WTC11 (cell line): ENCODE results near the gene FERMT3. TPM values are rescaled to one million over a fixed set of nuclear protein-coding genes. Genes with fewer than 3 reads are reported as not detected.

ENCODE experiments used
- ATAC-seq: fragments of 200-7000 bp; cut with Tn5 transposase; 2 replicates; pipeline ENCODE4 v1.10.0; 2021; ENCODE audit warnings: mild to moderate bottlenecking, moderate library complexity
- CTCF ChIA-PET: fragments of 300-600 bp; sonication (Branson Sonifier 250); formaldehyde crosslinking; loops from one replicate; lab custom pipeline; 2021; ENCODE audit warnings: antibody characterized with exemption; lab: Charles Lee
- POLR2A ChIA-PET: fragments of 350-600 bp; sonication (Branson Sonifier 250); formaldehyde crosslinking; loops from one replicate; lab custom pipeline; 2021; ENCODE audit warnings: antibody characterized with exemption; lab: Charles Lee
- DNase-seq: peaks from one replicate; pipeline ENCODE4 v3.0.0; 2021; ENCODE audit warnings: low spot score
- H3K27ac Mint-ChIP-seq: 2 replicates; pipeline ENCODE4 v1.8.0; 2021; ENCODE audit warnings: mixed read lengths
- H3K27me3 Mint-ChIP-seq: 2 replicates; pipeline ENCODE4 v1.8.0; 2021; ENCODE audit warnings: low read depth, mild to moderate bottlenecking, moderate library complexity, mixed read lengths
- H3K36me3 Mint-ChIP-seq: 2 replicates; pipeline ENCODE4 v1.8.0; 2021; ENCODE audit warnings: mixed read lengths
- H3K4me1 Mint-ChIP-seq: 2 replicates; pipeline ENCODE4 v1.8.0; 2022; ENCODE audit warnings: mixed read lengths
- H3K4me3 Mint-ChIP-seq: 2 replicates; pipeline ENCODE4 v1.8.0; 2021; ENCODE audit warnings: mild to moderate bottlenecking, moderate library complexity, mixed read lengths
- H3K9me3 Mint-ChIP-seq: 2 replicates; pipeline ENCODE4 v1.8.0; 2021; ENCODE audit warnings: mixed read lengths
- CBFB ChIP-seq: sonication (generic); formaldehyde crosslinking; IDR thresholded peaks from 2 replicates; pipeline ENCODE4 v1.8.1; 2022; ENCODE audit warnings: mild to moderate bottlenecking, low read depth, missing genetic modification reagents
- CREM ChIP-seq: sonication (generic); formaldehyde crosslinking; IDR thresholded peaks from 2 replicates; pipeline ENCODE4 v1.8.1; 2022; ENCODE audit warnings: mild to moderate bottlenecking, missing genetic modification reagents, moderate library complexity
- GRHL2 ChIP-seq: fragments of 250-450 bp; sonication (Bioruptor Pico); IDR thresholded peaks from 2 replicates; pipeline ENCODE4 v1.8.0; 2022; ENCODE audit warnings: mild to moderate bottlenecking, moderate library complexity; ENCODE audit not compliant: insufficient replicate concordance, severe bottlenecking
- JUN ChIP-seq: sonication (generic); formaldehyde crosslinking; IDR thresholded peaks from 2 replicates; pipeline ENCODE4 v1.8.0; 2023; ENCODE audit warnings: mild to moderate bottlenecking, missing genetic modification reagents
- SMAD4 ChIP-seq: sonication (generic); formaldehyde crosslinking; IDR thresholded peaks from 2 replicates; pipeline ENCODE4 v1.8.0; 2022; ENCODE audit warnings: mild to moderate bottlenecking, missing genetic modification reagents
- TCF7 ChIP-seq: sonication (generic); formaldehyde crosslinking; IDR thresholded peaks from 2 replicates; pipeline ENCODE4 v1.8.0; 2022; ENCODE audit warnings: mild to moderate bottlenecking, low read depth, missing genetic modification reagents, moderate library complexity
- TP53 ChIP-seq: sonication (generic); formaldehyde crosslinking; IDR thresholded peaks from 2 replicates; pipeline ENCODE4 v1.8.1; 2023; ENCODE audit warnings: mild to moderate bottlenecking, missing genetic modification reagents
- ZNF219 ChIP-seq: sonication (generic); formaldehyde crosslinking; IDR thresholded peaks from 2 replicates; pipeline ENCODE4 v1.8.0; 2023; ENCODE audit warnings: missing genetic modification reagents, mild to moderate bottlenecking, borderline replicate concordance
- ZNF232 ChIP-seq: sonication (generic); formaldehyde crosslinking; IDR thresholded peaks from 2 replicates; pipeline ENCODE4 v1.8.0; 2022; ENCODE audit warnings: mild to moderate bottlenecking, missing genetic modification reagents
- ZNF416 ChIP-seq: fragments of 250-450 bp; sonication (Bioruptor Pico); IDR thresholded peaks from 2 replicates; pipeline ENCODE4 v1.9.0; 2021; ENCODE audit warnings: mild to moderate bottlenecking, inconsistent platforms
- ZNF671 ChIP-seq: fragments of 250-450 bp; sonication (Bioruptor Pico); IDR thresholded peaks from 2 replicates; pipeline ENCODE4 v1.8.0; 2021; ENCODE audit warnings: mild to moderate bottlenecking
- total RNA-seq: library from RNA; stranded (reverse); gene quantifications from 3 replicates; pipeline ENCODE4 v1.2.3, GENCODE V29; 2021
- TF ChIP-seq, protein P1 (sequence below): sonication (generic); formaldehyde crosslinking; IDR thresholded peaks from 2 replicates; pipeline ENCODE4 v1.8.0; 2022; ENCODE audit warnings: missing genetic modification reagents
- TF ChIP-seq, protein P2 (sequence below): fragments of 200-600 bp; IDR thresholded peaks from 2 replicates; pipeline ENCODE4 v1.8.0; 2022; ENCODE audit warnings: antibody characterized with exemption
- TF ChIP-seq, protein P3 (sequence below): sonication (generic); formaldehyde crosslinking; IDR thresholded peaks from 2 replicates; pipeline ENCODE4 v1.8.1; 2023; ENCODE audit warnings: mild to moderate bottlenecking, missing genetic modification reagents, moderate library complexity
- TF ChIP-seq, protein P4 (sequence below): fragments of 250-450 bp; sonication (Bioruptor Pico); IDR thresholded peaks from 2 replicates; pipeline ENCODE4 v1.9.0; 2021; ENCODE audit warnings: mild to moderate bottlenecking
- TF ChIP-seq, protein P5 (sequence below): sonication (generic); formaldehyde crosslinking; IDR thresholded peaks from 2 replicates; pipeline ENCODE4 v1.8.0; 2023; ENCODE audit warnings: missing genetic modification reagents
- TF ChIP-seq, protein P6 (sequence below): sonication (generic); formaldehyde crosslinking; IDR thresholded peaks from 2 replicates; pipeline ENCODE4 v1.8.1; 2022; ENCODE audit warnings: low read depth, missing genetic modification reagents, borderline replicate concordance
- TF ChIP-seq, protein P7 (sequence below): sonication (generic); formaldehyde crosslinking; IDR thresholded peaks from 2 replicates; pipeline ENCODE4 v1.8.1; 2023; ENCODE audit warnings: mild to moderate bottlenecking, missing genetic modification reagents
- TF ChIP-seq, protein P8 (sequence below): fragments of 250-450 bp; sonication (Bioruptor Pico); IDR thresholded peaks from 2 replicates; pipeline ENCODE4 v1.9.0; 2021; ENCODE audit warnings: mild to moderate bottlenecking

The FERMT3 gene
- total RNA-seq, 1 experiment from 2014 or later = 3.8 TPM

DNA sequence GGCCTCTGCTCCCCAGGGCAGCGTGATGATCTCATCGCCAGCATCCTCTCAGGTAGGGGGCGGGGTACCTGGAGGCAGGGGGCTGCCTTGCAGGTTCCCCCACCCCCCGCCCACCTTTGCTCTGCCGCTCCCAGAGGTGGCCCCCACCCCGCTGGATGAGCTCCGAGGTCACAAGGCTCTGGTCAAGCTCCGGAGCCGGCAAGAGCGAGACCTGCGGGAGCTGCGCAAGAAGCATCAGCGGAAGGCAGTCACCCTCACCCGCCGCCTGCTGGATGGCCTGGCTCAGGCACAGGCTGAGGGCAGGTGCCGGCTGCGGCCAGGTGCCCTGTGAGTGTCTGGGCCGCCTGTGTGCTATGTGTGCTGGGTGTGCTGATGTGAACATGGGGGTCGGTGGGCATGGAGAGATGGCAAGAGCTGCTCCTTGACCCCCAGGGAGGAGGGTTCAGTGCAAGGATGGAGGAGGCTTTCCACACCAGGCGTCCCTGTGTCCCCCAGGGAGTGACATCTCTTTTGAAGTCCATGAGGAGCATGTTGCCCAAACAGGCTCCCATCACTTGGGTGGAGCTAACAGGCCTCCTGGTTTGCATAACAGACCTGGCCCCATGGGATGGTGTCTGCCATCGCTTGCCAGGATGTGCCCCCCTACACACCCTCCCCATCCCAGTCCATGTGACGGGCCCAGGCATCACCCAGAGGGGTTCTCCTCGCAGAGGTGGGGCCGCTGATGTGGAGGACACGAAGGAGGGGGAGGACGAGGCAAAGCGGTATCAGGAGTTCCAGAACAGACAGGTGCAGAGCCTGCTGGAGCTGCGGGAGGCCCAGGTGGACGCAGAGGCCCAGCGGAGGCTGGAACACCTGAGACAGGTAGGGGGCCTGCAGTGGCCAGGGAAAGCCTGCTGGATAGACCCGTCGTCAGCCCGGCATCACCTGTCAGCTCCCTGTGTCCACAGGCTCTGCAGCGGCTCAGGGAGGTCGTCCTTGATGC is 58.9 kb downstream of the FERMT3 start (continued):
- TF ChIP-seq, protein P1, sequence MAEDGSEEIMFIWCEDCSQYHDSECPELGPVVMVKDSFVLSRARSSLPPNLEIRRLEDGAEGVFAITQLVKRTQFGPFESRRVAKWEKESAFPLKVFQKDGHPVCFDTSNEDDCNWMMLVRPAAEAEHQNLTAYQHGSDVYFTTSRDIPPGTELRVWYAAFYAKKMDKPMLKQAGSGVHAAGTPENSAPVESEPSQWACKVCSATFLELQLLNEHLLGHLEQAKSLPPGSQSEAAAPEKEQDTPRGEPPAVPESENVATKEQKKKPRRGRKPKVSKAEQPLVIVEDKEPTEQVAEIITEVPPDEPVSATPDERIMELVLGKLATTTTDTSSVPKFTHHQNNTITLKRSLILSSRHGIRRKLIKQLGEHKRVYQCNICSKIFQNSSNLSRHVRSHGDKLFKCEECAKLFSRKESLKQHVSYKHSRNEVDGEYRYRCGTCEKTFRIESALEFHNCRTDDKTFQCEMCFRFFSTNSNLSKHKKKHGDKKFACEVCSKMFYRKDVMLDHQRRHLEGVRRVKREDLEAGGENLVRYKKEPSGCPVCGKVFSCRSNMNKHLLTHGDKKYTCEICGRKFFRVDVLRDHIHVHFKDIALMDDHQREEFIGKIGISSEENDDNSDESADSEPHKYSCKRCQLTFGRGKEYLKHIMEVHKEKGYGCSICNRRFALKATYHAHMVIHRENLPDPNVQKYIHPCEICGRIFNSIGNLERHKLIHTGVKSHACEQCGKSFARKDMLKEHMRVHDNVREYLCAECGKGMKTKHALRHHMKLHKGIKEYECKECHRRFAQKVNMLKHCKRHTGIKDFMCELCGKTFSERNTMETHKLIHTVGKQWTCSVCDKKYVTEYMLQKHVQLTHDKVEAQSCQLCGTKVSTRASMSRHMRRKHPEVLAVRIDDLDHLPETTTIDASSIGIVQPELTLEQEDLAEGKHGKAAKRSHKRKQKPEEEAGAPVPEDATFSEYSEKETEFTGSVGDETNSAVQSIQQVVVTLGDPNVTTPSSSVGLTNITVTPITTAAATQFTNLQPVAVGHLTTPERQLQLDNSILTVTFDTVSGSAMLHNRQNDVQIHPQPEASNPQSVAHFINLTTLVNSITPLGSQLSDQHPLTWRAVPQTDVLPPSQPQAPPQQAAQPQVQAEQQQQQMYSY (CRISPR knock-in tag) = no peak
- TF ChIP-seq TCF7 (CRISPR knock-in tag) (no peak), ZNF219 (no peak), GRHL2 (no peak), ZNF671 (CRISPR knock-in tag) (no peak), ZNF232 (no peak)
- TF ChIP-seq, protein P2, sequence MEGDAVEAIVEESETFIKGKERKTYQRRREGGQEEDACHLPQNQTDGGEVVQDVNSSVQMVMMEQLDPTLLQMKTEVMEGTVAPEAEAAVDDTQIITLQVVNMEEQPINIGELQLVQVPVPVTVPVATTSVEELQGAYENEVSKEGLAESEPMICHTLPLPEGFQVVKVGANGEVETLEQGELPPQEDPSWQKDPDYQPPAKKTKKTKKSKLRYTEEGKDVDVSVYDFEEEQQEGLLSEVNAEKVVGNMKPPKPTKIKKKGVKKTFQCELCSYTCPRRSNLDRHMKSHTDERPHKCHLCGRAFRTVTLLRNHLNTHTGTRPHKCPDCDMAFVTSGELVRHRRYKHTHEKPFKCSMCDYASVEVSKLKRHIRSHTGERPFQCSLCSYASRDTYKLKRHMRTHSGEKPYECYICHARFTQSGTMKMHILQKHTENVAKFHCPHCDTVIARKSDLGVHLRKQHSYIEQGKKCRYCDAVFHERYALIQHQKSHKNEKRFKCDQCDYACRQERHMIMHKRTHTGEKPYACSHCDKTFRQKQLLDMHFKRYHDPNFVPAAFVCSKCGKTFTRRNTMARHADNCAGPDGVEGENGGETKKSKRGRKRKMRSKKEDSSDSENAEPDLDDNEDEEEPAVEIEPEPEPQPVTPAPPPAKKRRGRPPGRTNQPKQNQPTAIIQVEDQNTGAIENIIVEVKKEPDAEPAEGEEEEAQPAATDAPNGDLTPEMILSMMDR = no peak
- TF ChIP-seq, protein P3, sequence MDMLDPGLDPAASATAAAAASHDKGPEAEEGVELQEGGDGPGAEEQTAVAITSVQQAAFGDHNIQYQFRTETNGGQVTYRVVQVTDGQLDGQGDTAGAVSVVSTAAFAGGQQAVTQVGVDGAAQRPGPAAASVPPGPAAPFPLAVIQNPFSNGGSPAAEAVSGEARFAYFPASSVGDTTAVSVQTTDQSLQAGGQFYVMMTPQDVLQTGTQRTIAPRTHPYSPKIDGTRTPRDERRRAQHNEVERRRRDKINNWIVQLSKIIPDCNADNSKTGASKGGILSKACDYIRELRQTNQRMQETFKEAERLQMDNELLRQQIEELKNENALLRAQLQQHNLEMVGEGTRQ (CRISPR knock-in tag) = no peak
- TF ChIP-seq, protein P4, sequence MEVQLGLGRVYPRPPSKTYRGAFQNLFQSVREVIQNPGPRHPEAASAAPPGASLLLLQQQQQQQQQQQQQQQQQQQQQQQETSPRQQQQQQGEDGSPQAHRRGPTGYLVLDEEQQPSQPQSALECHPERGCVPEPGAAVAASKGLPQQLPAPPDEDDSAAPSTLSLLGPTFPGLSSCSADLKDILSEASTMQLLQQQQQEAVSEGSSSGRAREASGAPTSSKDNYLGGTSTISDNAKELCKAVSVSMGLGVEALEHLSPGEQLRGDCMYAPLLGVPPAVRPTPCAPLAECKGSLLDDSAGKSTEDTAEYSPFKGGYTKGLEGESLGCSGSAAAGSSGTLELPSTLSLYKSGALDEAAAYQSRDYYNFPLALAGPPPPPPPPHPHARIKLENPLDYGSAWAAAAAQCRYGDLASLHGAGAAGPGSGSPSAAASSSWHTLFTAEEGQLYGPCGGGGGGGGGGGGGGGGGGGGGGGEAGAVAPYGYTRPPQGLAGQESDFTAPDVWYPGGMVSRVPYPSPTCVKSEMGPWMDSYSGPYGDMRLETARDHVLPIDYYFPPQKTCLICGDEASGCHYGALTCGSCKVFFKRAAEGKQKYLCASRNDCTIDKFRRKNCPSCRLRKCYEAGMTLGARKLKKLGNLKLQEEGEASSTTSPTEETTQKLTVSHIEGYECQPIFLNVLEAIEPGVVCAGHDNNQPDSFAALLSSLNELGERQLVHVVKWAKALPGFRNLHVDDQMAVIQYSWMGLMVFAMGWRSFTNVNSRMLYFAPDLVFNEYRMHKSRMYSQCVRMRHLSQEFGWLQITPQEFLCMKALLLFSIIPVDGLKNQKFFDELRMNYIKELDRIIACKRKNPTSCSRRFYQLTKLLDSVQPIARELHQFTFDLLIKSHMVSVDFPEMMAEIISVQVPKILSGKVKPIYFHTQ (CRISPR knock-in tag) = no peak
- TF ChIP-seq, protein P5, sequence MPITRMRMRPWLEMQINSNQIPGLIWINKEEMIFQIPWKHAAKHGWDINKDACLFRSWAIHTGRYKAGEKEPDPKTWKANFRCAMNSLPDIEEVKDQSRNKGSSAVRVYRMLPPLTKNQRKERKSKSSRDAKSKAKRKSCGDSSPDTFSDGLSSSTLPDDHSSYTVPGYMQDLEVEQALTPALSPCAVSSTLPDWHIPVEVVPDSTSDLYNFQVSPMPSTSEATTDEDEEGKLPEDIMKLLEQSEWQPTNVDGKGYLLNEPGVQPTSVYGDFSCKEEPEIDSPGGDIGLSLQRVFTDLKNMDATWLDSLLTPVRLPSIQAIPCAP (CRISPR knock-in tag) = no peak
- TF ChIP-seq, protein P6, sequence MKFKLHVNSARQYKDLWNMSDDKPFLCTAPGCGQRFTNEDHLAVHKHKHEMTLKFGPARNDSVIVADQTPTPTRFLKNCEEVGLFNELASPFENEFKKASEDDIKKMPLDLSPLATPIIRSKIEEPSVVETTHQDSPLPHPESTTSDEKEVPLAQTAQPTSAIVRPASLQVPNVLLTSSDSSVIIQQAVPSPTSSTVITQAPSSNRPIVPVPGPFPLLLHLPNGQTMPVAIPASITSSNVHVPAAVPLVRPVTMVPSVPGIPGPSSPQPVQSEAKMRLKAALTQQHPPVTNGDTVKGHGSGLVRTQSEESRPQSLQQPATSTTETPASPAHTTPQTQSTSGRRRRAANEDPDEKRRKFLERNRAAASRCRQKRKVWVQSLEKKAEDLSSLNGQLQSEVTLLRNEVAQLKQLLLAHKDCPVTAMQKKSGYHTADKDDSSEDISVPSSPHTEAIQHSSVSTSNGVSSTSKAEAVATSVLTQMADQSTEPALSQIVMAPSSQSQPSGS (CRISPR knock-in tag) = no peak

DNA sequence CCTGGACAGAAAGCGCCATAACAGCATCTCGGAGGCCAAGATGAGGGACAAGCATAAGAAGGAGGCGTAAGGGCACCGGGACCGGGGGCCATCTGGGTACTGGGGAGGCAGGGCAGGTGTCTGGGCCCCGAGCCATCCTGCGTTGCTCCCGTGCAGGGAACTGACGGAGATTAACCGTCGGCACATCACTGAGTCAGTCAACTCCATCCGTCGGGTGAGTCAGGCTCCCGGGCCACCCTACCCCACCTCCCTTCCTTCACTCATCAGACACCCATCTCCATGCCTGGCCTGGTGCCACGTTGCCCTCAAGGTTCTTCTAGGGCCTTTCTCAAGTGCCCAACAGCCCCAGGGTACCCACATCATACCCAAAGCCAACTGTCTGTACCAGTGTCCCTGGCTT is 59.8 kb downstream of the FERMT3 start:
- Mint-ChIP-seq H3K36me3 (peaks cover 29% of the 10 kb centered on the region), H3K9me3 (no peaks in the 10 kb centered on the region), H3K4me3 (no peak overlapping the region), H3K4me1 (peaks cover 12% of the 10 kb centered on the region), H3K27ac (no peak overlapping the region), H3K27me3 (no peaks in the 10 kb centered on the region)
- DNase-seq (no peak), ATAC-seq (no peak)
- POLR2A ChIA-PET = interaction anchor here (1.6 kb wide), 1 partner anchor 16 kb away, joined by 4 read pairs; no protein-coding TSS in a partner anchor
- CTCF ChIA-PET = interaction anchor here (4.5 kb wide), 1 partner anchor 16 kb away, joined by 65 read pairs; the partner anchor contains the start of gene PLCB3
- no peak for TF ChIP-seq JUN (CRISPR knock-in tag)
- TF ChIP-seq, protein P7, sequence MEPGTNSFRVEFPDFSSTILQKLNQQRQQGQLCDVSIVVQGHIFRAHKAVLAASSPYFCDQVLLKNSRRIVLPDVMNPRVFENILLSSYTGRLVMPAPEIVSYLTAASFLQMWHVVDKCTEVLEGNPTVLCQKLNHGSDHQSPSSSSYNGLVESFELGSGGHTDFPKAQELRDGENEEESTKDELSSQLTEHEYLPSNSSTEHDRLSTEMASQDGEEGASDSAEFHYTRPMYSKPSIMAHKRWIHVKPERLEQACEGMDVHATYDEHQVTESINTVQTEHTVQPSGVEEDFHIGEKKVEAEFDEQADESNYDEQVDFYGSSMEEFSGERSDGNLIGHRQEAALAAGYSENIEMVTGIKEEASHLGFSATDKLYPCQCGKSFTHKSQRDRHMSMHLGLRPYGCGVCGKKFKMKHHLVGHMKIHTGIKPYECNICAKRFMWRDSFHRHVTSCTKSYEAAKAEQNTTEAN = no peak
- no peak for TF ChIP-seq SMAD4 (CRISPR knock-in tag)
- TF ChIP-seq ZNF416 (CRISPR knock-in tag) = no peak
- TF ChIP-seq CBFB (CRISPR knock-in tag) = no peak
- no peak for TF ChIP-seq TP53 (CRISPR knock-in tag)
- no peak for TF ChIP-seq CREM (CRISPR knock-in tag)
- TF ChIP-seq, protein P8, sequence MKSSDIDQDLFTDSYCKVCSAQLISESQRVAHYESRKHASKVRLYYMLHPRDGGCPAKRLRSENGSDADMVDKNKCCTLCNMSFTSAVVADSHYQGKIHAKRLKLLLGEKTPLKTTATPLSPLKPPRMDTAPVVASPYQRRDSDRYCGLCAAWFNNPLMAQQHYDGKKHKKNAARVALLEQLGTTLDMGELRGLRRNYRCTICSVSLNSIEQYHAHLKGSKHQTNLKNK (CRISPR knock-in tag) = no peak
